Vagina (tissue), 2 donors: ENCODE results near the gene SNX24.

ENCODE experiments used
- POLR2A ChIP-seq, 2 donors: fragments of 450-650 bp; IDR thresholded peaks; one replicate each; pipeline ENCODE4 v1.6.1; 2017; ENCODE audit warnings: antibody characterized with exemption in 2 of 2, mild to moderate bottlenecking in 2 of 2, moderate library complexity in 2 of 2
- TF ChIP-seq, protein P1 (sequence below), 3 experiments: fragments of 450-650 bp in 2 of 3; fragments of 200-600 bp in 1 of 3; sonication (generic) in 1 of 3; IDR thresholded peaks; one replicate each; pipeline ENCODE4 v1.5.1; 2017 to 2019; ENCODE audit warnings: antibody characterized with exemption in 3 of 3, mild to moderate bottlenecking in 2 of 3, moderate library complexity in 2 of 3

DNA sequence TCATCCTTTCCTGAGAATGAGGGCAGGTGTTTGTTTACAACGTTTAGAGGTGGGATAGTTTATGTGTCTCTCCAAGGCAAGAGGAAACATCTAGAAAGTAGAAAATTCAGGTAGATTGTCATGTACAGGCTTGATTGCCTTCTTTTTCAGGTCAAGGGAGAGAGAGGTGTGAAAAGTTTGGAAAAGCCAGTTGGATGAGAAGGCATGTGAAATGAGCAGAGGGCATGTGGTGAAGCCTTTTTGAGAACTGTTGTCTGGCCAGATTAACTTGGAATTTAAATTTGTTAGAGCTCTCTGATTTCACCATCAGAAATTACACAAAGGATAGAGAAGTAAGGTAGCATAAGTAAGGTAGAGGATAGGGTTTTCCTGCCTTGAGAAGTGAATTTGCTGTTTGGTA lies 74.6 kb downstream of the SNX24 start:
- TF ChIP-seq, protein P1, sequence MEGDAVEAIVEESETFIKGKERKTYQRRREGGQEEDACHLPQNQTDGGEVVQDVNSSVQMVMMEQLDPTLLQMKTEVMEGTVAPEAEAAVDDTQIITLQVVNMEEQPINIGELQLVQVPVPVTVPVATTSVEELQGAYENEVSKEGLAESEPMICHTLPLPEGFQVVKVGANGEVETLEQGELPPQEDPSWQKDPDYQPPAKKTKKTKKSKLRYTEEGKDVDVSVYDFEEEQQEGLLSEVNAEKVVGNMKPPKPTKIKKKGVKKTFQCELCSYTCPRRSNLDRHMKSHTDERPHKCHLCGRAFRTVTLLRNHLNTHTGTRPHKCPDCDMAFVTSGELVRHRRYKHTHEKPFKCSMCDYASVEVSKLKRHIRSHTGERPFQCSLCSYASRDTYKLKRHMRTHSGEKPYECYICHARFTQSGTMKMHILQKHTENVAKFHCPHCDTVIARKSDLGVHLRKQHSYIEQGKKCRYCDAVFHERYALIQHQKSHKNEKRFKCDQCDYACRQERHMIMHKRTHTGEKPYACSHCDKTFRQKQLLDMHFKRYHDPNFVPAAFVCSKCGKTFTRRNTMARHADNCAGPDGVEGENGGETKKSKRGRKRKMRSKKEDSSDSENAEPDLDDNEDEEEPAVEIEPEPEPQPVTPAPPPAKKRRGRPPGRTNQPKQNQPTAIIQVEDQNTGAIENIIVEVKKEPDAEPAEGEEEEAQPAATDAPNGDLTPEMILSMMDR (IDR thresholded peaks at IDR 0.05) = no peak
- no peak for TF ChIP-seq POLR2A (IDR thresholded peaks at IDR 0.05)
